K562 (cell line): Measurements from ENCODE around the gene SPRY4. TPM values are rescaled to one million over a fixed set of nuclear protein-coding genes. Genes with fewer than 3 reads are reported as not detected.
A peak's percentile ranks its signal among the peaks of the same experiment; 100 is the strongest.
"Not testable (repeated sequence)": the region's sequence is repeated elsewhere in the genome, so short reads cannot be mapped to it uniquely, and the experiment has no call there.

Experiments
- ATAC-seq: fragments of 200-7000 bp; cut with Tn5 transposase; 3 replicates; pipeline ENCODE4 v1.9.1; 2020; ENCODE audit warnings: moderate library complexity
- BruUV-seq: library from RNA; stranded (reverse); fragments of 400-500 nt; replicated peaks from 2 replicates; lab custom pipeline; 2021; lab: Mats Ljungman, UMichigan
- CTCF ChIA-PET: fragments of 300-600 bp; formaldehyde crosslinking; extraction: SDS; loops from one replicate; lab custom pipeline; 2021; ENCODE audit warnings: low intra/inter-chr PET ratio; lab: Yijun Ruan, JAX
- POLR2A ChIA-PET: fragments of 300-600, 350-650 bp; sonication (Branson Sonifier 250); formaldehyde crosslinking; extraction: SDS; loops from one replicate; lab custom pipeline; 2021; ENCODE audit warnings: antibody characterized with exemption, inconsistent platforms; lab: Yijun Ruan, JAX
- DNase-seq, 4 experiments: peaks; one replicate each; pipeline versions ENCODE4 v3.0.0 to v3.0.0-alpha.2; 2011 to 2018; ENCODE audit warnings: low spot score in 3 of 4, mixed read lengths in 3 of 4; ENCODE audit errors: extremely low read depth in 1 of 4
- FAIRE-seq: peaks from 2 replicates; lab custom pipeline; 2011; peaks lifted over from hg19 to GRCh38; lab: Jason Lieb, UNC
- H2AFZ ChIP-seq: 2 replicates; pipeline ENCODE4 v1.6.0; 2011; ENCODE audit warnings: low read depth, low read length, control low read depth, inconsistent platforms
- H3K27ac ChIP-seq: fragments of 200-600 bp; 3 replicates; pipeline ENCODE4 v1.8.0; 2011; ENCODE audit warnings: low read depth, mild to moderate bottlenecking, control low read depth, inconsistent platforms, low read length, moderate library complexity, mixed read lengths; ENCODE audit errors: extremely low read depth
- H3K27me3 ChIP-seq, 2 experiments: fragments of 300-600 bp in 1 of 2; 2 replicates in 1 of 2; 3 replicates in 1 of 2; pipeline versions ENCODE4 v1.6.0 to v1.8.0; 2011; ENCODE audit warnings: inconsistent platforms in 2 of 2, low read length in 2 of 2, mild to moderate bottlenecking in 1 of 2, mixed read lengths in 1 of 2, moderate library complexity in 1 of 2; ENCODE audit not compliant: control insufficient read depth in 2 of 2, insufficient read depth in 2 of 2
- H3K36me3 ChIP-seq: fragments of 300-600 bp; 3 replicates; pipeline ENCODE4 v1.8.0; 2011; ENCODE audit warnings: mild to moderate bottlenecking, low read length, inconsistent platforms; ENCODE audit not compliant: control insufficient read depth, insufficient read depth
- H3K4me1 ChIP-seq, 2 experiments: fragments of 200-600 bp in 1 of 2; replicated peaks in 1 of 2; 2 replicates in 1 of 2; 3 replicates in 1 of 2; pipeline versions ENCODE4 v1.5.1 to v1.8.0; 2011; ENCODE audit warnings: inconsistent platforms in 2 of 2, low read length in 2 of 2, mild to moderate bottlenecking in 1 of 2, mixed read lengths in 1 of 2, moderate library complexity in 1 of 2; ENCODE audit not compliant: control insufficient read depth in 2 of 2, insufficient read depth in 2 of 2
- H3K4me2 ChIP-seq: 2 replicates; pipeline ENCODE4 v1.6.1; 2011; ENCODE audit warnings: low read length, control low read depth, inconsistent platforms, mixed read lengths; ENCODE audit not compliant: insufficient read depth
- H3K4me3 ChIP-seq: fragments of 200-600 bp; sonication (generic), shearing (Covaris generic); 2 replicates; pipeline ENCODE4 v1.5.1; 2016; ENCODE audit warnings: control low read depth, inconsistent platforms
- H3K79me2 ChIP-seq: fragments of 200-600 bp; 3 replicates; pipeline ENCODE4 v1.8.0; 2011; ENCODE audit warnings: low read length, inconsistent platforms; ENCODE audit not compliant: control insufficient read depth, insufficient read depth
- H3K9ac ChIP-seq, 2 experiments: 2 replicates each; pipeline versions ENCODE4 v1.6.0 to v1.6.1; 2011; ENCODE audit warnings: low read depth in 2 of 2, low read length in 2 of 2, control low read depth in 1 of 2, inconsistent platforms in 1 of 2, mild to moderate bottlenecking in 1 of 2, mixed read lengths in 1 of 2; ENCODE audit not compliant: insufficient read depth in 1 of 2
- H3K9me1 ChIP-seq: one replicate; pipeline ENCODE4 v1.6.0; 2011; ENCODE audit warnings: inconsistent platforms, mild to moderate bottlenecking, low read length, moderate library complexity; ENCODE audit not compliant: control insufficient read depth, insufficient read depth
- H3K9me3 ChIP-seq: replicated peaks from 2 replicates; pipeline ENCODE4 v1.5.1; 2011; ENCODE audit warnings: low read depth, low read length, inconsistent platforms; ENCODE audit not compliant: control insufficient read depth, insufficient read depth
- H4K20me1 ChIP-seq: replicated peaks from 2 replicates; pipeline ENCODE4 v1.6.1; 2011; ENCODE audit warnings: low read length, inconsistent platforms, mixed read lengths; ENCODE audit not compliant: control insufficient read depth, insufficient read depth
- CREB1 ChIP-seq, 2 experiments: sonication (generic) in 1 of 2; formaldehyde crosslinking in 1 of 2; IDR thresholded peaks; 2 replicates each; pipeline versions ENCODE4 v1.6.1 to v1.8.0; 2012 to 2022; ENCODE audit warnings: inconsistent platforms in 1 of 2, mild to moderate bottlenecking in 1 of 2, missing genetic modification reagents in 1 of 2, moderate library complexity in 1 of 2
- CREM ChIP-seq: IDR thresholded peaks from 2 replicates; pipeline ENCODE4 v1.6.1; 2014; ENCODE audit warnings: antibody characterized with exemption, low read depth
- DPF2 ChIP-seq: fragments of 450-650 bp; IDR thresholded peaks from 2 replicates; pipeline ENCODE4 v1.6.1; 2016
- EGR1 ChIP-seq: fragments of 450-650 bp; conservative IDR thresholded peaks from 2 replicates; pipeline ENCODE4 v1.6.1; 2017; ENCODE audit warnings: mild to moderate bottlenecking
- MEIS2 ChIP-seq: fragments of 450-650 bp; IDR thresholded peaks from 2 replicates; pipeline ENCODE4 v1.6.1; 2014; ENCODE audit warnings: mild to moderate bottlenecking; ENCODE audit not compliant: partially characterized antibody
- RCOR1 ChIP-seq, 2 experiments: IDR thresholded peaks; 2 replicates each; pipeline ENCODE4 v1.6.1; 2012; ENCODE audit warnings: low read depth in 2 of 2, low read length in 2 of 2, borderline replicate concordance in 1 of 2, improper control_type of control experiment in 1 of 2
- ZNF584 ChIP-seq: fragments of 200-800 bp; sonication (Bioruptor generic); IDR thresholded peaks from 2 replicates; pipeline ENCODE4 v1.6.1; 2016; ENCODE audit warnings: low read depth, mild to moderate bottlenecking, missing genetic modification characterization, missing compliant biosample characterization
- ZNF589 ChIP-seq: fragments of 200-800 bp; sonication (Bioruptor generic); IDR thresholded peaks from 2 replicates; pipeline ENCODE4 v1.6.1; 2016; ENCODE audit warnings: low read depth, missing genetic modification characterization, missing compliant biosample characterization
- WGBS: fragments of 100-300 bp; shearing (Covaris generic); methylation state at CpG from one replicate; pipeline ENCODE4 v1.1.6; 2016; ENCODE audit warnings: low coverage, mixed read lengths; ENCODE audit not compliant: insufficient coverage; ENCODE audit errors: missing lambda C conversion rate; 5-methylcytosine and 5-hydroxymethylcytosine counted together
- in situ Hi-C: fragments of 300-500 bp; cut with MboI; formaldehyde crosslinking; loops from 4 replicates; pipeline ENCODE4 v1.15.0; 2018; ENCODE audit warnings: inconsistent platforms, mixed read lengths
- intact Hi-C: fragments of 100-400 bp; cut with micrococcal nuclease; formaldehyde crosslinking; loops from 2 replicates; pipeline ENCODE4 v1.14.2; 2022
- polyA plus RNA-seq, 8 experiments: library from polyadenylated mRNA; depleted of rRNA in 4 of 8; stranded (reverse) in 5 of 8; unstranded in 3 of 8; fragments of >200 nt; fragmentation: Nextera tagmentation in 2 of 8; fragmentation: Illumina TruSeq in 1 of 8; extraction: Ambion mirVana in 2 of 8; extraction: Trizol in 1 of 8; gene quantifications; 2 replicates each; pipeline versions ENCODE4 v1.2.1 to v1.2.3, GENCODE V29; 2011 to 2014; ENCODE audit warnings: inconsistent platforms in 1 of 8, missing spikeins in 1 of 8
- total RNA-seq, 7 experiments: library from RNA; depleted of rRNA in 6 of 7; stranded (reverse); fragments of >200 nt in 6 of 7; fragmentation: Illumina TruSeq in 2 of 7; extraction: Trizol in 2 of 7; gene quantifications; 2 replicates each; pipeline versions ENCODE4 v1.2.1 to v1.2.3, GENCODE V29; 2011 to 2021; ENCODE audit warnings: low replicate concordance in 1 of 7
- TF ChIP-seq, protein P1 (sequence below), 3 experiments: fragments of 200-800 bp in 1 of 3; fragments of 250-450 bp in 1 of 3; fragments of 450-650 bp in 1 of 3; sonication (Bioruptor Pico) in 1 of 3; sonication (Bioruptor generic) in 1 of 3; formaldehyde crosslinking in 1 of 3; IDR thresholded peaks; 2 replicates each; pipeline versions ENCODE4 v1.6.1 to v1.8.0; 2016 to 2022; ENCODE audit warnings: mild to moderate bottlenecking in 2 of 3, missing genetic modification characterization in 2 of 3, missing compliant biosample characterization in 1 of 3, moderate library complexity in 1 of 3

SPRY4 gene
- total and polyA plus RNA-seq, 9 of the 15 experiments (the other 6 are each of a cell fraction or from before 2014, with no cell fraction given): 2.6 to 24.2 (median 9.5) TPM

DNA sequence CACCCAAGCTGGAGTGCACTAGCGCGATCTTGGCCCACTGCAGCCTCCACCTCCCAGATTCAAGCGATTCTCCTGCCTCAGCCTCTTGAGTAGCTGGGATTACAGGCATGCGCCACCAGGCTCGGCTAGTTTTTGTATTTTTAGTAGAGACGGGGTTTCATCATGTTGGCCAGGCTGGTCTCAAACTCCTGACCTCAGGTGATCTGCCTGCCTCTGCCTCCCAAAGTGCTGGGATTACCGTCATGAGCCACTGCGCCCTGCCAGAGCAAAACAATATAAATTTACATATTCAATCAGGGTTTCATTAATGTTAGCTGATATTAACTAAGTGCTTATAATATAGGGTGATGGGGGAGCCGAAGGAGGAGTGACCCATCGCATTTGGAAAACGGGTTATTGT lies 37.4 kb upstream of the SPRY4 start:
- CTCF ChIA-PET; H3K27me3 ChIP-seq; in situ Hi-C loops; H3K9me3 ChIP-seq; H2AFZ ChIP-seq; DNase-seq; BruUV-seq; H3K36me3 ChIP-seq; H3K4me2 ChIP-seq; H3K9me1 ChIP-seq; FAIRE-seq; H3K9ac ChIP-seq; H4K20me1 ChIP-seq; ATAC-seq; H3K4me3 ChIP-seq; H3K79me2 ChIP-seq; TF ChIP-seq CREB1 (CRISPR knock-in tag; IDR thresholded peaks at IDR 0.05): not testable (repeated sequence)
- intact Hi-C loops: loop anchor here (5.0 kb wide), 1 partner anchor 85 kb away; no protein-coding TSS in a partner anchor
- WGBS: 85% methylated on average over 11 of the region's 11 CpGs
- POLR2A ChIA-PET: interaction anchor here (1.0 kb wide), 1 partner anchor 56 kb away, joined by 3 read pairs; no protein-coding TSS in a partner anchor
- H3K4me1 ChIP-seq: peaks cover 22 to 49% of the 10 kb centered on the region in 2 experiments
- peak overlapping the region; percentile 25; the same call in 1 of the 3 replicates for H3K27ac ChIP-seq
- TF ChIP-seq CREB1 (IDR thresholded peaks at IDR 0.05): 0 out of 2 replicates have a peak, but pooled peaks have one; percentile 3
- TF ChIP-seq, all 486 proteins: peak for 1; not testable (repeated sequence) for 485

DNA sequence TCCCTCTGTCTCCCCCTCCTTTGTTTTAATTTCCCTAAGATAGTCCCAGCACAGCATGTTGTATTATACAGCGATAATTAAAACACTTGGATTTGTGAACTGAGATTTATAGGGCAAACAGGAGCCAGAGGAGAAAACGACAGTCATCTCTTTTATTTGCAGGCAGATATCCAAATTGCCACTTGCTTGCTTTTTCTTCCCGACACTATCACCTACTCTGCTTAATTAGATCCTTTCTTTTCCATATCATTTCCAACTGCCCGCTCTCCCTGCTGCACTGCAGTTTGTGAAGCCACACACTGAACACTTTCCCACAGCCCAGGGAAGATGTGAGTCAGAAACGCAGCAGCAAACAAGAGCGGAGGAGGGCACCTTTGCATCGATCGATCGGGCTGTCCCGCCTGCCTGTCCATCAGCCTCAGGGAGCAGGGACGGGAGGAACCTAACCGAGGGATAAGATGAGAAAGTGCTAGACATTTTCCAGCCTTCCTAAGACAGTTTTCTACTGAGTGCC lies 35.8 kb upstream of the SPRY4 start:
- DNase-seq (peak in 2 of 4 experiments; percentile 25 to 64), ATAC-seq (no peak), FAIRE-seq (peak; percentile 65)
- Histone ChIP-seq H3K4me1 (peaks cover 30 to 48% of the 10 kb centered on the region in 2 experiments), H3K4me2 (no peak overlapping the region), H3K27me3 (no peaks in the 10 kb centered on the region; a peak in 1 of 5 replicates), H3K9me1 (no peaks in the 10 kb centered on the region), H3K36me3 (no peaks in the 10 kb centered on the region), H3K27ac (no peak overlapping the region), H3K9me3 (0 out of 2 replicates have a peak, but pooled peaks cover 6% of the 10 kb centered on the region), H3K4me3 (no peak overlapping the region), H4K20me1 (no peaks in the 10 kb centered on the region), H3K9ac (peak overlapping the region in 1 of 2 experiments; percentile 78; a peak in 1 of 4 replicates), H2AFZ (peak overlapping the region; percentile 52; the same call in 1 of the 2 replicates), H3K79me2 (no peaks in the 10 kb centered on the region)
- POLR2A ChIA-PET: interaction anchor here (0.6 to 1.7 kb wide), 2 partner anchors 32 to 207 kb away, joined by 4 read pairs; no protein-coding TSS in a partner anchor
- WGBS: 17% methylated on average over 12 of the region's 12 CpGs
- intact Hi-C loops: loop anchor here (5.0 kb wide), 1 partner anchor 87 kb away; no protein-coding TSS in a partner anchor
- in situ Hi-C loops: no loop called here
- CTCF ChIA-PET: no interaction called here
- no TSS peak for BruUV-seq
- peak; percentile 57 for TF ChIP-seq MEIS2
- TF ChIP-seq, protein P1, sequence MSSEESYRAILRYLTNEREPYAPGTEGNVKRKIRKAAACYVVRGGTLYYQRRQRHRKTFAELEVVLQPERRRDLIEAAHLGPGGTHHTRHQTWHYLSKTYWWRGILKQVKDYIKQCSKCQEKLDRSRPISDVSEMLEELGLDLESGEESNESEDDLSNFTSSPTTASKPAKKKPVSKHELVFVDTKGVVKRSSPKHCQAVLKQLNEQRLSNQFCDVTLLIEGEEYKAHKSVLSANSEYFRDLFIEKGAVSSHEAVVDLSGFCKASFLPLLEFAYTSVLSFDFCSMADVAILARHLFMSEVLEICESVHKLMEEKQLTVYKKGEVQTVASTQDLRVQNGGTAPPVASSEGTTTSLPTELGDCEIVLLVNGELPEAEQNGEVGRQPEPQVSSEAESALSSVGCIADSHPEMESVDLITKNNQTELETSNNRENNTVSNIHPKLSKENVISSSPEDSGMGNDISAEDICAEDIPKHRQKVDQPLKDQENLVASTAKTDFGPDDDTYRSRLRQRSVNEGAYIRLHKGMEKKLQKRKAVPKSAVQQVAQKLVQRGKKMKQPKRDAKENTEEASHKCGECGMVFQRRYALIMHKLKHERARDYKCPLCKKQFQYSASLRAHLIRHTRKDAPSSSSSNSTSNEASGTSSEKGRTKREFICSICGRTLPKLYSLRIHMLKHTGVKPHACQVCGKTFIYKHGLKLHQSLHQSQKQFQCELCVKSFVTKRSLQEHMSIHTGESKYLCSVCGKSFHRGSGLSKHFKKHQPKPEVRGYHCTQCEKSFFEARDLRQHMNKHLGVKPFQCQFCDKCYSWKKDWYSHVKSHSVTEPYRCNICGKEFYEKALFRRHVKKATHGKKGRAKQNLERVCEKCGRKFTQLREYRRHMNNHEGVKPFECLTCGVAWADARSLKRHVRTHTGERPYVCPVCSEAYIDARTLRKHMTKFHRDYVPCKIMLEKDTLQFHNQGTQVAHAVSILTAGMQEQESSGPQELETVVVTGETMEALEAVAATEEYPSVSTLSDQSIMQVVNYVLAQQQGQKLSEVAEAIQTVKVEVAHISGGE (CRISPR knock-in tag; IDR thresholded peaks at IDR 0.05): no peak
- TF ChIP-seq EGR1: peak; percentile 42
- peak; percentile 30; the same call in 1 of the 2 replicates for TF ChIP-seq CREM
- peak; percentile 46; the same call in 1 of the 2 replicates for TF ChIP-seq DPF2
- TF ChIP-seq ZNF589 (CRISPR knock-in tag): peak; percentile 30
- peak; percentile 51; the same call in 1 of the 2 replicates for TF ChIP-seq ZNF584
- peak in 1 of 2 experiments; percentile 52; a peak in 1 of 4 replicates for TF ChIP-seq RCOR1 (IDR thresholded peaks at IDR 0.05; ENCODE audit: borderline replicate concordance in 1 of 2, low read depth in 2 of 2, low read length in 2 of 2)
